GM21526 (cell line): Measurements from ENCODE around the gene AHRR.

Source experiments
- ATAC-seq: cut with Tn5 transposase; IDR thresholded peaks from one replicate; pipeline ENCODE4 v1.9.1; 2021; ENCODE audit warnings: moderate library complexity; ENCODE audit not compliant: unreplicated experiment, low FRiP score

AHRR gene

GRCh38 chr5:451587-452458 is 130.3 kb downstream of the AHRR start:
- ATAC-seq, result no peak

- ATAC-seq, result no peak
Measured at GRCh38 chr5:452978-453710, 131.6 kb downstream of the AHRR start.

GRCh38 chr5:453725-454481 is 132.4 kb downstream of the AHRR start:
- ATAC-seq, result no peak

- no peak for ATAC-seq
Measured at GRCh38 chr5:454936-455335, 133.4 kb downstream of the AHRR start.

- ATAC-seq, result no peak
Measured at GRCh38 chr5:455806-456205, 134.3 kb downstream of the AHRR start.

GRCh38 chr5:456351-457194 is 135.1 kb downstream of the AHRR start:
- no peak for ATAC-seq

- ATAC-seq, result no peak
Measured at GRCh38 chr5:457195-457961, 135.9 kb downstream of the AHRR start.

GRCh38 chr5:458547-459353 is 137.2 kb downstream of the AHRR start:
- no peak for ATAC-seq

GRCh38 chr5:459562-460272 is 138.2 kb downstream of the AHRR start:
- ATAC-seq, result no peak

GRCh38 chr5:460273-460625 is 138.7 kb downstream of the AHRR start:
- ATAC-seq, result no peak

GRCh38 chr5:462051-462481 is 140.6 kb downstream of the AHRR start:
- ATAC-seq, result no peak

- no peak for ATAC-seq
Measured at GRCh38 chr5:463301-463700, 141.8 kb downstream of the AHRR start.

GRCh38 chr5:463952-464351 is 142.4 kb downstream of the AHRR start:
- no peak for ATAC-seq

GRCh38 chr5:464446-464842 is 142.9 kb downstream of the AHRR start:
- ATAC-seq, result no peak

- ATAC-seq, result no peak
Measured at GRCh38 chr5:464843-465590, 143.5 kb downstream of the AHRR start.

- no peak for ATAC-seq
Measured at GRCh38 chr5:465591-466403, 144.3 kb downstream of the AHRR start.
